Neural progenitor cell (in vitro differentiated cells): ENCODE data around the gene MACROD2.

Experiments used
- EZH2phosphoT487 ChIP-seq: fragments of 200-600 bp; sonication (generic); IDR thresholded peaks from 2 replicates; pipeline ENCODE4 v1.6.1; 2017; ENCODE audit warnings: antibody characterized with exemption
- TF ChIP-seq, protein P1 (sequence below): fragments of 200-600 bp; sonication (generic); IDR thresholded peaks from 2 replicates; pipeline ENCODE4 v1.5.1; 2017; ENCODE audit warnings: antibody characterized with exemption, mild to moderate bottlenecking

DNA sequence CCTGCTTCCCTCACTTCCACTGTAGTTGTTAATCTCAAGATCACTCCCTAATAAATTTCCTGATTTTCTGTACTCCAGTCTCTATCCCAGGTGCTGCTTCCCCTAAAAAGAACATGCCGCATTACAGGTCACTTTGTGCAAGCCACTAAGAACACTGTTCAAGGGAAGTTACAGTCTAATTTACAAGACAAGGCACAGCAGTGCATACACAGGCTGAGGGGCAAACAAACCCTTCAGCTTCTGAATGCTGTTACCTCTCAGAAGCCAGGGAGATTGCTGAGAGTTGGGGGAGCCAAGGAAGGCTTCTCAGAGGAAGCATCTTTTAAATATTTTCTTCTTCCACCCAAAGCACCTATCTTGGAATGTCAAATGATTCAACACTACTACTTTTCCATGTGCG, 787.4 kb downstream of the MACROD2 start:
- TF ChIP-seq, protein P1, sequence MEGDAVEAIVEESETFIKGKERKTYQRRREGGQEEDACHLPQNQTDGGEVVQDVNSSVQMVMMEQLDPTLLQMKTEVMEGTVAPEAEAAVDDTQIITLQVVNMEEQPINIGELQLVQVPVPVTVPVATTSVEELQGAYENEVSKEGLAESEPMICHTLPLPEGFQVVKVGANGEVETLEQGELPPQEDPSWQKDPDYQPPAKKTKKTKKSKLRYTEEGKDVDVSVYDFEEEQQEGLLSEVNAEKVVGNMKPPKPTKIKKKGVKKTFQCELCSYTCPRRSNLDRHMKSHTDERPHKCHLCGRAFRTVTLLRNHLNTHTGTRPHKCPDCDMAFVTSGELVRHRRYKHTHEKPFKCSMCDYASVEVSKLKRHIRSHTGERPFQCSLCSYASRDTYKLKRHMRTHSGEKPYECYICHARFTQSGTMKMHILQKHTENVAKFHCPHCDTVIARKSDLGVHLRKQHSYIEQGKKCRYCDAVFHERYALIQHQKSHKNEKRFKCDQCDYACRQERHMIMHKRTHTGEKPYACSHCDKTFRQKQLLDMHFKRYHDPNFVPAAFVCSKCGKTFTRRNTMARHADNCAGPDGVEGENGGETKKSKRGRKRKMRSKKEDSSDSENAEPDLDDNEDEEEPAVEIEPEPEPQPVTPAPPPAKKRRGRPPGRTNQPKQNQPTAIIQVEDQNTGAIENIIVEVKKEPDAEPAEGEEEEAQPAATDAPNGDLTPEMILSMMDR = no peak
- no peak for TF ChIP-seq EZH2phosphoT487
